Measurements from ENCODE around the gene C3orf70.

DNA sequence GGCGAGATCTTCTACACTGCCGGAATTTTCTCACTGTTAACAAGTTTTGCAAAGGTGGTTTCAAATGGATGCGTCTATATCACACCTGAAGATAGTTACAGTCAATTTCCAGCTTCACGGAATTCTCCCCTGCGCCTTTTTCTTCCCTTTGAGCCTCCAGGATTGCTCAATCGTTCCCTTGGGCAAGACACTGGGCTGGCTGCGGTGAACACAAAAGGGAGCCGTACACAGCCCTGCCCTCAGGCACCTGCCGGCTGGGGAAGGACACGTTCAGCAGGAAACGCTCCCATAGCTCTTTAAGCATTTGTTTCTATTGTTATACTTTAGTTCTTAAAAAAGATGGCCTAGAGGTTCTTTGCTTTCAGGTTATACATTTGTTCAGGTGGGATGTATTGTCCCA, 85.7 kb downstream of the C3orf70 start:
- TF ChIP-seq CTCF (IDR thresholded peaks at IDR 0.05) (no peak), POLR2A (IDR thresholded peaks at IDR 0.05) (no peak)
